ENCODE measurements around the gene NEIL3.
"Not testable (repeated sequence)": the region's sequence is repeated elsewhere in the genome, so short reads cannot be mapped to it uniquely, and the experiment has no call there.

Gene NEIL3

DNA sequence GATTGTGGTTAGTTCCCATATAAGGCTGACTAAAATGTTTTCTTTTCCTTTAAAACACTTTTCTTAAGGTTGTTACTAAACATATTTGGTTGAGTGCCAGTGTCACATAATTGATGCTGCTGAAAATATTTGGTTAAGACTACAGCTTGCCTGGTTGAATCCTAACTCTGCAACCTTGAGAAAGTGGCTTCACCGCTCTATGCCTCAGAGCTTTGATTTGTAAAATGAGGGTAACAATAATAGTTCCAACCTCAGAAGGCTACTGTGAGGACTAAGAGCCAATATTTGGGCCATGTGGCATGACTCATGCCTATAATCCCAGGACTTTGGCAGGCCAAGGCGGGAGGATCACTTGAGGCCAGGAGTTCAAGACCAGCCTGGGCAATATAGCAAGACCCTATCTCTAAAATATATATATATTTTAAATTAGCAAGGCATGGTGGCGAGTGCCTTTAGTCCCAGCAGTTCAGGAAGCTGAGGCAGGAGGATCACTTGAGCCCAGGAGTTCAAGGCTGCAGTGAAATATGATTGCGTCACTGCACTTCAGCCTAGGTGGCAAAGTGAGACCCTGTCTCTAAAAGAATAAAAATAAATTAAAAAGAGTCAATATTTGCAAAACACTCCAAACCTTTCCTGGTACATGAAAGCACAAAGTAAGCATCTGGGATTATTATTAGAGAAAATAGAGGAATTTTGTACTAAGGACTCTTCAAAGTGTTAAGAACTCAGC lies 7.1 kb upstream of the NEIL3 start:
- DNase-seq (ENCODE audit: low read depth): no peak

DNA sequence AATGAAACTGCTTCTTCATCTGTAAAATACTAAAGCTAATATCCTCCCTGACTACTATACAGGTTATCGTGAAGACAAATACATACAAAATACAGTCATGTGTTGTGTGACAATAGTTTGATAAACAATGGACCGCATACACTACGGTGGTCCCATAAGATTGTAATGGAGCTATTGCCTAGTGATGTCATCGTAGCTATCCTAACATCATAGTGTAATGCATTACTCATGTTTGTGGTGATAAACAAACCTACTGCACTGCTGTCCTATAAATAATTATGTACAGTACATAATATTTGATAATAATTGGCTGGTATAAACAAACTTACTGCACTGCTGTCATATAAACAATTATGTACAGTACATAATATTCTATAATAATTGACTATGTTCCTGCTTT lies 5.6 kb upstream of the NEIL3 start:
- no peak for DNase-seq (ENCODE audit: low read depth)

- DNase-seq (ENCODE audit: low read depth): not testable (repeated sequence)
These were observed 4.8 kb upstream of the NEIL3 start for GRCh38 chr4:177304864-177305263.

DNA sequence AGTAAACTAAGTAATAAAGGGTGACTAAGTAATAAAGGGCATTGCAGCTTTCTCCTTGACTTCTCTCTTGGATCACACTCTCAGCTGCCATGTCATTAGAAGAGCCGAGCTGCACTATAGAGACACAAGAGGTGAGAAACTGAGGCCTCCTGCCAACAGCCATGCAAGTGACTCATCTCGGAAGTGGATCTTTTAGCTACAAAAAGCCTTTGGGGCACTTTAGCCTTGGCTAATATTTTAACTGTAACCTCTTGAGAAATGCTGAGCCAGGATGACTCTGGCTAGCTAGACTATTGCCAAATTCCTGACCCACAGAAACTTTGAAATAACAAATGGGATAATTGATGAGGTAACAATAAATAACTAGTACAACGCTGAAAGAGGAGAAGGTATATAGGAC lies 1.5 kb upstream of the NEIL3 start:
- no peak for DNase-seq (ENCODE audit: low read depth)

DNA sequence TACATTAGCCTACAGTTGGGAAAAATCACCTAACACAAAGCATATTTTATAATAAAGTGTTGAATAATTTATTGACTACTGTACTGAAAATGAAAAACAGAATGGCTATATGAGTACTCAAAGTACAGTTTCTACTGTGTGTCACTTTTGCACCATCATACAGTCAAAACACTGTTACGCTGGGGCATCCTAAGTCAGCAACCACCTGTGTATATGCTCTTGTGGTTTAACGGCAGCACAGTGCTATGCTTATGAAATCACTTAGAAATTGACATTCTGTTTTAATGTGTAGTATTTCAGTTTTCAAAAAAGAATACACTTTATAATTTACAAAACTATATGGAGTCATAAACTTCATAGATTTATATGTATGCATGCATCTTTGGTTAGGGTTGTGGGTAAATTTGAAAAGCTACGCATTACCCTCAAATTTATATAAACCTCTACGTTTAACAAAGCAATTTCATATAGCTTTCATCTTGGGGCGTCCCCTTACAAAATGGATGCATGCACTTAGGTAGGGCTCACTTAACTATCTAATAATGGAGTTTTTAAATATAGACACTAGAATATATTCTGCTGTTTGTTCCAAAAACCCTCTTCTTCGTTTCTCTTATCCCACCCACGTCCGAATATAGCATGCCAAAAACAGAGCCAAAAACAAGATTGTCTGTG lies 690 bp upstream of the NEIL3 start:
- DNase-seq (ENCODE audit: low read depth): no peak

DNA sequence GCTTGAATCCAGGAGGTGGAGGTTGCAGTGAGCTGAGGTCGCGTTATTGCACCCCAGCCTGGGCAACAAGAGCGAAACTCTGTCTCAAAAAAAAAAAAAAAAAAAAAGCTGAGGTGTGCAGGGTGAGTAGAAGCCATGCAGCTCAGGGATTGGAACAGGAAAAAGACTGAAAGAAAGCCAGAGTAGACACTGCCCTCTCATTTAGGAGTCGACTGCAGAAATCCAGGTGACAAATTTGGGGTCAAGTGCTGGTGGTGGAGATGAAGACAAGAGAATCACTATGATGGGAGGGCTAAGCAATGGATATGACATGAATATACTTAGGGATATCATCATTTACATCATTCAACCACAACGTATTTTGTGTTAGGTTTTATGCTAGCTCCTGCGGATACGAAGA lies 1.9 kb downstream of the NEIL3 start:
- DNase-seq (ENCODE audit: low read depth): no peak

- DNase-seq (ENCODE audit: low read depth): no peak
These were observed 3.6 kb downstream of the NEIL3 start for GRCh38 chr4:177313263-177313662.

- DNase-seq (ENCODE audit: low read depth): no peak
These were observed 6.2 kb downstream of the NEIL3 start for GRCh38 chr4:177315767-177316464.

DNA sequence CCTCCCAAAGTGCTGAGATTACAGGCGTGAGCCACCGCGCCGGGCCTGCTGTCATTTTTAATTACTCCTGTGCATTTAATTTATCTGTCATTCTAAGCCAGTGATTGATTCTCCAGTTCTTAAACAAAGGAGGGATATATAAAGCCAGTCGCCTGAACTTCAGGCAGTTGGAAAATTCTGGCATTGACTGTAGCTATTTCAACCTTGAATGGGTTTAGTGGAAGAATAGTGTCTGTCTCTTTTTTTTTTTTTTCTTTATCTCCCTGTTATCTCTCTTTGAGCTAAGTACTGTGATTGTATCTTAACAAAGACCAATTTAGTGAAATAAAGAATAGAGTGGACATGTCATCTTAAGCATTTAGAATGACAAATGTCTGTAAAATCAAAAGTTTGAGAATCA lies 11.0 kb downstream of the NEIL3 start:
- DNase-seq (ENCODE audit: low read depth): no peak

GRCh38 chr4:177321647-177322046 lies 12.0 kb downstream of the NEIL3 start:
- DNase-seq (ENCODE audit: low read depth): no peak

DNA sequence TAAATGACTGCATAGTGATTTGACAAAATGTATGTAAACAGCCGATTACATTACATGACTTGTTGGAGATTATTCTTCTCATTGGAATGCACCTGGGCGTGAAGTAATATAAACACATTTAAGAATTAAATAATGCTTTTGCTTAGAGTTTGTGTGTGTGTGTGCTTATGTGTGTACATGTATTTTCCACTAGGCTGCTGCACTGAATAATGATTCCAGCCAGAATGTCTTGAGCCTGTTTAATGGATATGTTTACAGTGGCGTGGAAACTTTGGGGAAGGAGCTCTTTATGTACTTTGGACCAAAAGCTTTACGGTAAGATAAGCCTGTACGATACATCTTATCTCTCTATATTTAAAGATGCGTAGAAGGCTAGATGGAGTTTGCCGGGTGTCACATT lies 12.6 kb downstream of the NEIL3 start:
- no peak for DNase-seq (ENCODE audit: low read depth)

- no peak for DNase-seq (ENCODE audit: low read depth)
These were observed 13.2 kb downstream of the NEIL3 start for GRCh38 chr4:177322881-177323280.

GRCh38 chr4:177323416-177323815 lies 13.7 kb downstream of the NEIL3 start:
- no peak for DNase-seq (ENCODE audit: low read depth)

DNA sequence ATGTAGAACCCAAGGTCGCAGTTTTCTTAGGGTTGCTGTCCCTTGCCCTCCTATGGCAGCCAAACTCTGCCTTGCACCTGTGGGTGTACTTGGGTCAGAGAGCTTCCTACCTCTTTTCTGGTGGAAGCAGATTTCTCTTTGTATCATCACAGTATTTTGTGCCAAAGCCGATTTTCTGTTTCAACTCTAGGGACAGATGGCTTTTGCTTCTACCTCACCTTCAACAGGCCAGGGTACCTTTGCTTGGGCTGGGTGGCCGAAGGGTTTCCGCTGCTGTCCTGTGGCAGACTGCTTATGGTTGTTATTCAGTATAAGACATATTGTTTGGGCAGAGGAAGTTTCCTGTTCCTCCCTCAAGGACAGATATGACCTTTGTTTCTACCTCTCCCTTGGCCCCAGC lies 22.4 kb downstream of the NEIL3 start:
- no peak for DNase-seq (ENCODE audit: low read depth)

DNA sequence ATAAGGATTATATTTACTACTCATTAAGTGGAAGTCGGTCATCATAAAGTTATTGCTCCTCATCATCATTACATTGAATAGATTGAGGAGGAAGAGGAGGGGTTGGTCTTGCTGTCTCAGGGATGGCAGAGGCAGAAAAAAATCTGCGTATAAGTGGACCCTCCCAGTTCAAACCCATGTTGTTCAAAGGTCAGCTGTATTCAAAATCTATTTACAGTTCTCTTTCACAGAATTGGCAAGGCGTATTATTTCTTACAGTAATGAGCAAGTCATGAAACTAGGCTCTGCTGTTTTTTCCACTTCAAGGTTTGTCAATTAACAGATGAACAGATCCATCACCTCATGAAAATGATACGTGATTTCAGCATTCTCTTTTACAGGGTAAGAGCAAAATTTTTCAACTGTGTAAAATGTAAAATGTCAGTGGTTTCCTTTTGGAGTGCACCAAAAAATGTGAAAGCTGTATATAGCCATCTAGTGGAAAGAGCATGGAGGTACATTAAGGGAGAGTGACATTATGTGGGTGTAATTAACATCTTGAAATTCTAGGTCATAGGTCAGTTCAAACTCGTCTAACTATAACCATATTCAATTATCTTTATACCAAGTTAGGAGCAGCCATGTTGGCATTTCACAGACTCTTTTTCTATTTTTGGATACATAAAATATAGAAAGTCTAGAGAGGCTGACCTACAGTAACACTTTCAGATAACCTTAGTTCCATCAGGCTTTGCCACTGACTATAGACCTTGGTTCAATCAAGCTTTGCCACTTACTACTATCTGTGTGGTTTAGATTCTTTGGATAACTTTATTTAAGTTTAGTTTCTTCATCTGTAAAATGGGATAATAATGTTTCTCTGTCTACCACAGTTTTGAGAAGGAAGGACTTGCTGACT lies 30.1 kb downstream of the NEIL3 start:
- DNase-seq (ENCODE audit: low read depth): no peak

- no peak for DNase-seq (ENCODE audit: low read depth)
These were observed 38.7 kb downstream of the NEIL3 start for GRCh38 chr4:177348348-177348747.

GRCh38 chr4:177349191-177349590 lies 39.5 kb downstream of the NEIL3 start:
- DNase-seq (ENCODE audit: low read depth): no peak

- DNase-seq (ENCODE audit: low read depth): no peak
These were observed 42.1 kb downstream of the NEIL3 start for GRCh38 chr4:177351622-177352244.

DNA sequence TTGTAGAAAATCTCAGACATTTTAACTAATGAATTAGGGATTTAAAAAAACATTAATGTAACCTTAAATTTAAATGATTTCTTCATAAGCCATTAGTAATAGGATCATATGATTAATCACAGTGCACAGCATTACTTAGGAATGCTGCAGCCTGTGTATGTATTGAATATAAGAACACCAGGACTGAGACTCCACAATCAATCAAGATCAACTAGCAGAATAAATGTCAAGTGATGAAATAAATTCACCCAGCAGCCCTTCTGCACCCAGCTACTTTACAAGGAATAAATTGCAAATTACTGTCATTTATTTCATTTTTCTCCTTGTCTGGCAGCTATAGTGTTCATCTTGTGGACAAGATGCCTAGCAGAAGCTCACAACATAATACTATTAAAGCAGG lies 46.5 kb downstream of the NEIL3 start:
- DNase-seq (ENCODE audit: low read depth): no peak

DNA sequence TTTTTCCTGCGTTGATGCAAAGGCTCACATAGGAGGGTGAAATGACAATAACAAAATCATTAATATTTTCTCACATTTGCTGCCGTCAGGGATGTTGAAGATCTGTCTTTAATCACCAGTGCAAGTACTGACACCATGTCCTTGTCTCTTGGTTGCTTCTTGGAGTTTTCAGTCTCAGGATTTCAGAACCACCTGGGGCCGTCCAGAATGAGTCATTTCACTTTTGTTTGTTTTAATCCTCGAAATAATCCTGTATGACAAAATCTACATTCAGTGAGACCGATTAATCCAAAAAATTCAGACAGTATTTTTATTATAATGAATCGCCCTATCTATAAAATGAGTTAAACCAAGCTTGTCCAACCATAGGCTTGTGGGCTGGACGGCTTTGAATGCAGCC lies 47.2 kb downstream of the NEIL3 start:
- no peak for DNase-seq (ENCODE audit: low read depth)

DNA sequence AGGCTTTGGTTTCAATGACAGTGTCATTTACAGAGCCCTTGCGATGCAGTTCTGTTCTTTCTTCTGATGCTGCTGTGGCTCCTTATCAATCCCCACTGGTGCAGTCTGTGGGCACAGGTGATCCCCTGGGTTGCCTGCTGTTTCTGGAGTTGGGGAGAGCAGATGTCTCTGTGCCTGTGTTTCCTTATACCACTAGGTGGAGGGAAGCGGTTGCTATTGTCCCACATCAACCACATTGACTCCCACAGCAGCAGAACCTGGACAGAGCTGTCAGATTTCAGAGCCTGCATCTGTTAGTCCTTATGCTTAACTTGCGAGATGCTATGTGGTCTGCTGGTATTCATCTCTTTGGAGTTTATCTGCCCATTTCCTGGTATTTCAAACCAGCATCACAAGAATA lies 57.7 kb downstream of the NEIL3 start:
- no peak for DNase-seq (ENCODE audit: low read depth)

- DNase-seq (ENCODE audit: low read depth): no peak
These were observed 59.7 kb downstream of the NEIL3 start for GRCh38 chr4:177369372-177369771.
